GM12878 (cell line): ENCODE data around the gene LYPD8. TPM values are rescaled to one million over a fixed set of nuclear protein-coding genes. Genes with fewer than 3 reads are reported as not detected.

Experiments
- ATAC-seq: fragments of 200-7000 bp; cut with Tn5 transposase; 3 replicates; pipeline ENCODE4 v1.9.1; 2020; ENCODE audit warnings: mild to moderate bottlenecking, moderate library complexity
- BruUV-seq: library from RNA; stranded (reverse); fragments of 400-500 nt; replicated peaks from 2 replicates; lab custom pipeline; 2021; lab: Mats Ljungman, UMichigan
- CTCF ChIA-PET: fragments of 300-600 bp; sonication (Branson Sonifier 250); formaldehyde crosslinking; extraction: SDS; loops from one replicate; lab custom pipeline; 2021; ENCODE audit warnings: inconsistent platforms; lab: Yijun Ruan, JAX
- POLR2A ChIA-PET: fragments of 350-600 bp; formaldehyde crosslinking; extraction: SDS; loops from one replicate; lab custom pipeline; 2021; ENCODE audit warnings: inconsistent platforms; lab: Charles Lee
- RAD21 ChIA-PET: fragments of 300-600 bp; sonication (Branson Sonifier 250); formaldehyde crosslinking; loops from one replicate; lab custom pipeline; 2023; ENCODE audit warnings: antibody characterized with exemption; ENCODE audit not compliant: unreplicated experiment; lab: Charles Lee
- SMC1A ChIA-PET: fragments of 300-600 bp; sonication (Branson Sonifier 250); formaldehyde crosslinking; loops from one replicate; lab custom pipeline; 2023; ENCODE audit not compliant: unreplicated experiment, uncharacterized antibody; lab: Charles Lee
- DNase-seq: peaks from one replicate; pipeline ENCODE4 v3.0.0-alpha.2; 2011; ENCODE audit warnings: low read depth, low spot score
- FAIRE-seq: peaks from 3 replicates; lab custom pipeline; 2011; peaks lifted over from hg19 to GRCh38; lab: Jason Lieb, UNC
- H2AFZ ChIP-seq: 2 replicates; pipeline ENCODE4 v1.6.0; 2011; ENCODE audit warnings: low read depth, low read length, control low read depth; ENCODE audit not compliant: control insufficient read depth
- H3K27ac ChIP-seq: 2 replicates; pipeline ENCODE4 v1.5.1; 2011; ENCODE audit warnings: control low read depth; ENCODE audit not compliant: control insufficient read depth, insufficient read depth
- H3K27me3 ChIP-seq, 2 experiments: replicated peaks in 1 of 2; 2 replicates each; pipeline versions ENCODE4 v1.6.0 to v1.6.1; 2011; ENCODE audit warnings: low read length in 1 of 2; ENCODE audit not compliant: control insufficient read depth in 2 of 2, insufficient read depth in 2 of 2
- H3K36me3 ChIP-seq, 2 experiments: 2 replicates each; pipeline ENCODE4 v1.5.1; 2011; ENCODE audit warnings: low read length in 1 of 2; ENCODE audit not compliant: control insufficient read depth in 2 of 2, insufficient read depth in 2 of 2
- H3K4me1 ChIP-seq: 2 replicates; pipeline ENCODE4 v1.6.1; 2011; ENCODE audit warnings: mild to moderate bottlenecking, low read length, moderate library complexity, mixed read lengths; ENCODE audit not compliant: control insufficient read depth, insufficient read depth
- H3K4me2 ChIP-seq: 2 replicates; pipeline ENCODE4 v1.6.0; 2011; ENCODE audit warnings: control low read depth; ENCODE audit not compliant: control insufficient read depth, insufficient read depth
- H3K4me3 ChIP-seq: fragments of 200-600 bp; sonication (generic); 2 replicates; pipeline ENCODE4 v1.5.1; 2016
- H3K79me2 ChIP-seq: 2 replicates; pipeline ENCODE4 v1.6.0; 2011; ENCODE audit warnings: low read length; ENCODE audit not compliant: control insufficient read depth, insufficient read depth
- H3K9ac ChIP-seq: 2 replicates; pipeline ENCODE4 v1.8.0; 2011; ENCODE audit warnings: low read length, control low read depth, mixed read lengths; ENCODE audit not compliant: control insufficient read depth, insufficient read depth
- H3K9me3 ChIP-seq: replicated peaks from 3 replicates; pipeline ENCODE4 v1.5.1; 2011; ENCODE audit warnings: mild to moderate bottlenecking, low read length; ENCODE audit not compliant: control insufficient read depth, insufficient read depth
- H4K20me1 ChIP-seq: 2 replicates; pipeline ENCODE4 v1.6.0; 2011; ENCODE audit not compliant: control insufficient read depth, insufficient read depth
- HDGF ChIP-seq: fragments of 450-650 bp; IDR thresholded peaks from 2 replicates; pipeline ENCODE4 v1.6.1; 2016; ENCODE audit warnings: antibody characterized with exemption
- KLF5 ChIP-seq: fragments of 450-650 bp; IDR thresholded peaks from 2 replicates; pipeline ENCODE4 v1.6.1; 2014; ENCODE audit warnings: mild to moderate bottlenecking; ENCODE audit not compliant: partially characterized antibody
- MEF2A ChIP-seq: IDR thresholded peaks from 2 replicates; pipeline ENCODE4 v1.6.1; 2011; ENCODE audit warnings: low read depth, mild to moderate bottlenecking, low read length, moderate library complexity; ENCODE audit not compliant: insufficient read depth
- MTA2 ChIP-seq: fragments of 450-650 bp; IDR thresholded peaks from 2 replicates; pipeline ENCODE4 v1.6.1; 2016; ENCODE audit warnings: low read depth, mild to moderate bottlenecking, moderate library complexity
- NFYA ChIP-seq: IDR thresholded peaks from 2 replicates; pipeline ENCODE4 v1.6.1; 2011; ENCODE audit warnings: low read depth, mild to moderate bottlenecking, low read length, improper control_type of control experiment, borderline replicate concordance
- PML ChIP-seq: IDR thresholded peaks from 2 replicates; pipeline ENCODE4 v1.6.1; 2012; ENCODE audit warnings: low read length, inconsistent platforms
- RAD51 ChIP-seq: fragments of 450-650 bp; IDR thresholded peaks from 2 replicates; pipeline ENCODE4 v1.6.1; 2016; ENCODE audit warnings: moderate library complexity, mild to moderate bottlenecking, inconsistent platforms
- RELA ChIP-seq: fragments of 450-650 bp; IDR thresholded peaks from 2 replicates; pipeline ENCODE4 v1.8.0; 2014; ENCODE audit warnings: borderline replicate concordance; ENCODE audit not compliant: partially characterized antibody
- SUPT20H ChIP-seq: IDR thresholded peaks from 2 replicates; pipeline ENCODE4 v1.6.1; 2011; ENCODE audit warnings: low read depth, mild to moderate bottlenecking, low read length, moderate library complexity, borderline replicate concordance; ENCODE audit not compliant: control insufficient read depth
- TCF7 ChIP-seq: IDR thresholded peaks from 2 replicates; pipeline ENCODE4 v1.6.1; 2014; ENCODE audit warnings: antibody characterized with exemption, borderline replicate concordance
- ZNF207 ChIP-seq: fragments of 450-650 bp; IDR thresholded peaks from 2 replicates; pipeline ENCODE4 v1.6.1; 2014; ENCODE audit warnings: antibody characterized with exemption, mild to moderate bottlenecking, borderline replicate concordance
- WGBS: methylation state at CpG from one replicate; pipeline ENCODE4 v1.1.6; 2016; ENCODE audit warnings: low lambda C conversion rate; ENCODE audit not compliant: insufficient replicate concordance, insufficient coverage; ENCODE audit errors: missing lambda C conversion rate; 5-methylcytosine and 5-hydroxymethylcytosine counted together
- in situ Hi-C: fragments of 300-500 bp; cut with MboI; formaldehyde crosslinking; loops from 9 replicates; pipeline ENCODE4 v1.14.3; 2018; ENCODE audit warnings: mixed read lengths
- intact Hi-C: fragments of 100-400 bp; cut with micrococcal nuclease; formaldehyde crosslinking; loops from one replicate; pipeline ENCODE4 v1.14.2; 2022; ENCODE audit not compliant: unreplicated experiment
- polyA plus RNA-seq, 11 experiments: library from polyadenylated mRNA; depleted of rRNA in 4 of 11; unstranded in 6 of 11; stranded (reverse) in 5 of 11; fragments of >200 nt; fragmentation: Nextera tagmentation in 4 of 11; fragmentation: Illumina TruSeq in 1 of 11; extraction: Ambion mirVana in 4 of 11; extraction: Trizol in 1 of 11; gene quantifications; 1 replicate in 1 of 11; 2 replicates in 10 of 11; pipeline versions ENCODE4 v1.2.1 to v1.2.3, GENCODE V29; 2011 to 2016; ENCODE audit warnings: inconsistent platforms in 2 of 11, missing spikeins in 2 of 11, low read depth in 1 of 11
- total RNA-seq, 4 experiments: library from RNA; depleted of rRNA in 3 of 4; stranded (reverse); fragments of >200 nt in 3 of 4; fragmentation: Illumina TruSeq in 1 of 4; extraction: Trizol in 1 of 4; gene quantifications; 2 replicates each; pipeline versions ENCODE4 v1.2.1 to v1.2.3, GENCODE V29; 2013 to 2021
- TF ChIP-seq, protein P1 (sequence below): IDR thresholded peaks from 2 replicates; pipeline ENCODE4 v1.6.1; 2012; ENCODE audit warnings: mild to moderate bottlenecking, low read depth, low read length
- TF ChIP-seq, protein P2 (sequence below): fragments of 450-650 bp; IDR thresholded peaks from 2 replicates; pipeline ENCODE4 v1.6.1; 2017; ENCODE audit warnings: mild to moderate bottlenecking, moderate library complexity
- TF ChIP-seq, protein P3 (sequence below): IDR thresholded peaks from 2 replicates; pipeline ENCODE4 v1.6.1; 2011; ENCODE audit warnings: borderline replicate concordance, low read depth, mild to moderate bottlenecking, moderate library complexity, low read length; ENCODE audit not compliant: insufficient read depth, poor library complexity, severe bottlenecking

The LYPD8 gene
- total and polyA plus RNA-seq, 10 of the 15 experiments (the other 5 are each of a cell fraction or from before 2014, with no cell fraction given) = 0.13 to 0.40 (median 0.18) TPM; not detected in 7

DNA sequence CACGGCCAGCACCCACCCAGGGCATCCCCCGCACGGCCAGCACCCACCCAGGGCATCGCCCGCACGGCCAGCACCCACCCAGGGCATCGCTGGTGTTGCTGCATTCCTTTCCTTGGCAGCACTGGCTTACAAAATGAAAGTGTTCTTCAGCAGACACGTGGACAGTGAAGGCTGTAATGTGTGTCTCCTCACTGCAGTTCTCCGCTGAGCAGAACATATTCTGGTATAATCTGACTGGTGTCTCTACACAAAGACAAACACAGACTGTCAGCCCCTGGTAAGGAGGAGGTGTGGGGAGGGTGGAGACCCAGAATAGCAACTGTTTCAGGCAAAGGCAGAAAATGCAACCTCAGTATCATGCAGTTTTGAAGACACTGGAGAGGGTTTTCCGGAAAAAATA is 7.3 kb downstream of the LYPD8 start (continued):
- TF ChIP-seq, protein P1, sequence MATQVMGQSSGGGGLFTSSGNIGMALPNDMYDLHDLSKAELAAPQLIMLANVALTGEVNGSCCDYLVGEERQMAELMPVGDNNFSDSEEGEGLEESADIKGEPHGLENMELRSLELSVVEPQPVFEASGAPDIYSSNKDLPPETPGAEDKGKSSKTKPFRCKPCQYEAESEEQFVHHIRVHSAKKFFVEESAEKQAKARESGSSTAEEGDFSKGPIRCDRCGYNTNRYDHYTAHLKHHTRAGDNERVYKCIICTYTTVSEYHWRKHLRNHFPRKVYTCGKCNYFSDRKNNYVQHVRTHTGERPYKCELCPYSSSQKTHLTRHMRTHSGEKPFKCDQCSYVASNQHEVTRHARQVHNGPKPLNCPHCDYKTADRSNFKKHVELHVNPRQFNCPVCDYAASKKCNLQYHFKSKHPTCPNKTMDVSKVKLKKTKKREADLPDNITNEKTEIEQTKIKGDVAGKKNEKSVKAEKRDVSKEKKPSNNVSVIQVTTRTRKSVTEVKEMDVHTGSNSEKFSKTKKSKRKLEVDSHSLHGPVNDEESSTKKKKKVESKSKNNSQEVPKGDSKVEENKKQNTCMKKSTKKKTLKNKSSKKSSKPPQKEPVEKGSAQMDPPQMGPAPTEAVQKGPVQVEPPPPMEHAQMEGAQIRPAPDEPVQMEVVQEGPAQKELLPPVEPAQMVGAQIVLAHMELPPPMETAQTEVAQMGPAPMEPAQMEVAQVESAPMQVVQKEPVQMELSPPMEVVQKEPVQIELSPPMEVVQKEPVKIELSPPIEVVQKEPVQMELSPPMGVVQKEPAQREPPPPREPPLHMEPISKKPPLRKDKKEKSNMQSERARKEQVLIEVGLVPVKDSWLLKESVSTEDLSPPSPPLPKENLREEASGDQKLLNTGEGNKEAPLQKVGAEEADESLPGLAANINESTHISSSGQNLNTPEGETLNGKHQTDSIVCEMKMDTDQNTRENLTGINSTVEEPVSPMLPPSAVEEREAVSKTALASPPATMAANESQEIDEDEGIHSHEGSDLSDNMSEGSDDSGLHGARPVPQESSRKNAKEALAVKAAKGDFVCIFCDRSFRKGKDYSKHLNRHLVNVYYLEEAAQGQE = no peak

DNA sequence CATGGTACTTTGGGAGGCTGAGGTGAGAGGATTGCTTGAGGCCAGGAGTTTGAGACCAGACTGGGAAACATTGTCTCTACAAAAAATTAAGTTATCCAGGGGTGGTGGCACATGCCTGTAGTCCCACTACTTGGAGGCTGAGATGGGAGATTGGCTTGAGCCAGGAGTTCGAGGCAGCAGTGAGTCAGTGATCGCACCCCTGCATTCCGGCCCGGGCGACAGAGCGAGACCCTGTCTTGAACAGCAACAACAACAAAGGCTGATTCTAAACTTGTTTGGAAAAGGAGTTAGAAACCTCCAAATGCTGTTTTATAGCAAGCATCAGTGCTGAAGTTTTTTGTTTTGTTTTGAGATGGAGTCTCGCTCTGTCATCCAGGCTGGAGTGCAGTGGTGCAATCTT is 14.7 kb downstream of the LYPD8 start:
- Histone ChIP-seq H3K4me1 (no peaks in the 10 kb centered on the region), H3K27me3 (no peaks in the 10 kb centered on the region), H4K20me1 (no peaks in the 10 kb centered on the region), H3K9me3 (no peaks in the 10 kb centered on the region), H3K79me2 (no peaks in the 10 kb centered on the region), H3K36me3 (no peaks in the 10 kb centered on the region), H3K4me3 (no peak overlapping the region), H3K27ac (no peak overlapping the region), H3K4me2 (no peak overlapping the region), H2AFZ (no peak overlapping the region), H3K9ac (no peak overlapping the region)
- WGBS = 84% methylated on average over 7 of the region's 7 CpGs
- SMC1A ChIA-PET = no interaction called here
- CTCF ChIA-PET = interaction anchor here (1.2 kb wide), 1 partner anchor 64 kb away, joined by 3 read pairs; no protein-coding TSS in a partner anchor
- POLR2A ChIA-PET = no interaction called here
- FAIRE-seq = no peak
- ATAC-seq = no peak
- no TSS peak for BruUV-seq
- RAD21 ChIA-PET = no interaction called here
- no peak for DNase-seq
- intact Hi-C loops (no loop called here), in situ Hi-C loops (no loop called here)
- TF ChIP-seq MEF2A (no peak), RAD51 (no peak), RELA (no peak), NFYA (no peak), MTA2 (no peak), ZNF207 (no peak), TCF7 (no peak), KLF5 (no peak), SUPT20H (no peak), HDGF (no peak), PML (no peak)
- TF ChIP-seq, protein P2, sequence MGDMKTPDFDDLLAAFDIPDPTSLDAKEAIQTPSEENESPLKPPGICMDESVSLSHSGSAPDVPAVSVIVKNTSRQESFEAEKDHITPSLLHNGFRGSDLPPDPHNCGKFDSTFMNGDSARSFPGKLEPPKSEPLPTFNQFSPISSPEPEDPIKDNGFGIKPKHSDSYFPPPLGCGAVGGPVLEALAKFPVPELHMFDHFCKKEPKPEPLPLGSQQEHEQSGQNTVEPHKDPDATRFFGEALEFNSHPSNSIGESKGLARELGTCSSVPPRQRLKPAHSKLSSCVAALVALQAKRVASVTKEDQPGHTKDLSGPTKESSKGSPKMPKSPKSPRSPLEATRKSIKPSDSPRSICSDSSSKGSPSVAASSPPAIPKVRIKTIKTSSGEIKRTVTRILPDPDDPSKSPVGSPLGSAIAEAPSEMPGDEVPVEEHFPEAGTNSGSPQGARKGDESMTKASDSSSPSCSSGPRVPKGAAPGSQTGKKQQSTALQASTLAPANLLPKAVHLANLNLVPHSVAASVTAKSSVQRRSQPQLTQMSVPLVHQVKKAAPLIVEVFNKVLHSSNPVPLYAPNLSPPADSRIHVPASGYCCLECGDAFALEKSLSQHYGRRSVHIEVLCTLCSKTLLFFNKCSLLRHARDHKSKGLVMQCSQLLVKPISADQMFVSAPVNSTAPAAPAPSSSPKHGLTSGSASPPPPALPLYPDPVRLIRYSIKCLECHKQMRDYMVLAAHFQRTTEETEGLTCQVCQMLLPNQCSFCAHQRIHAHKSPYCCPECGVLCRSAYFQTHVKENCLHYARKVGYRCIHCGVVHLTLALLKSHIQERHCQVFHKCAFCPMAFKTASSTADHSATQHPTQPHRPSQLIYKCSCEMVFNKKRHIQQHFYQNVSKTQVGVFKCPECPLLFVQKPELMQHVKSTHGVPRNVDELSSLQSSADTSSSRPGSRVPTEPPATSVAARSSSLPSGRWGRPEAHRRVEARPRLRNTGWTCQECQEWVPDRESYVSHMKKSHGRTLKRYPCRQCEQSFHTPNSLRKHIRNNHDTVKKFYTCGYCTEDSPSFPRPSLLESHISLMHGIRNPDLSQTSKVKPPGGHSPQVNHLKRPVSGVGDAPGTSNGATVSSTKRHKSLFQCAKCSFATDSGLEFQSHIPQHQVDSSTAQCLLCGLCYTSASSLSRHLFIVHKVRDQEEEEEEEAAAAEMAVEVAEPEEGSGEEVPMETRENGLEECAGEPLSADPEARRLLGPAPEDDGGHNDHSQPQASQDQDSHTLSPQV = no peak
- TF ChIP-seq, protein P3, sequence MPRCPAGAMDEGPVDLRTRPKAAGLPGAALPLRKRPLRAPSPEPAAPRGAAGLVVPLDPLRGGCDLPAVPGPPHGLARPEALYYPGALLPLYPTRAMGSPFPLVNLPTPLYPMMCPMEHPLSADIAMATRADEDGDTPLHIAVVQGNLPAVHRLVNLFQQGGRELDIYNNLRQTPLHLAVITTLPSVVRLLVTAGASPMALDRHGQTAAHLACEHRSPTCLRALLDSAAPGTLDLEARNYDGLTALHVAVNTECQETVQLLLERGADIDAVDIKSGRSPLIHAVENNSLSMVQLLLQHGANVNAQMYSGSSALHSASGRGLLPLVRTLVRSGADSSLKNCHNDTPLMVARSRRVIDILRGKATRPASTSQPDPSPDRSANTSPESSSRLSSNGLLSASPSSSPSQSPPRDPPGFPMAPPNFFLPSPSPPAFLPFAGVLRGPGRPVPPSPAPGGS = no peak
